ENCODE results near the gene DIP2C.

GRCh38 chr10:680146-680545, 9.3 kb downstream of the DIP2C start:
- TF ChIP-seq, protein P1, sequence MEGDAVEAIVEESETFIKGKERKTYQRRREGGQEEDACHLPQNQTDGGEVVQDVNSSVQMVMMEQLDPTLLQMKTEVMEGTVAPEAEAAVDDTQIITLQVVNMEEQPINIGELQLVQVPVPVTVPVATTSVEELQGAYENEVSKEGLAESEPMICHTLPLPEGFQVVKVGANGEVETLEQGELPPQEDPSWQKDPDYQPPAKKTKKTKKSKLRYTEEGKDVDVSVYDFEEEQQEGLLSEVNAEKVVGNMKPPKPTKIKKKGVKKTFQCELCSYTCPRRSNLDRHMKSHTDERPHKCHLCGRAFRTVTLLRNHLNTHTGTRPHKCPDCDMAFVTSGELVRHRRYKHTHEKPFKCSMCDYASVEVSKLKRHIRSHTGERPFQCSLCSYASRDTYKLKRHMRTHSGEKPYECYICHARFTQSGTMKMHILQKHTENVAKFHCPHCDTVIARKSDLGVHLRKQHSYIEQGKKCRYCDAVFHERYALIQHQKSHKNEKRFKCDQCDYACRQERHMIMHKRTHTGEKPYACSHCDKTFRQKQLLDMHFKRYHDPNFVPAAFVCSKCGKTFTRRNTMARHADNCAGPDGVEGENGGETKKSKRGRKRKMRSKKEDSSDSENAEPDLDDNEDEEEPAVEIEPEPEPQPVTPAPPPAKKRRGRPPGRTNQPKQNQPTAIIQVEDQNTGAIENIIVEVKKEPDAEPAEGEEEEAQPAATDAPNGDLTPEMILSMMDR (conservative IDR thresholded peaks at IDR 0.05; ENCODE audit: low read length): no peak
- no peak for TF ChIP-seq EZH2phosphoT487 (IDR thresholded peaks at IDR 0.05; ENCODE audit: borderline replicate concordance)

Measured in Loucy (cell line).